ENCODE measurements around the gene TAF11L14. TPM values are rescaled to one million over a fixed set of nuclear protein-coding genes. Genes with fewer than 3 reads are reported as not detected.
"Not testable (repeated sequence)": the region's sequence is repeated elsewhere in the genome, so short reads cannot be mapped to it uniquely, and the experiment has no call there.

TAF11L14 gene
- total and polyA plus RNA-seq, 9 of the 15 experiments (the other 6 are each of a cell fraction or from before 2014, with no cell fraction given): not detected

- ChIA-PET CTCF (ENCODE audit: low intra/inter-chr PET ratio) (no interaction called here), POLR2A (no interaction called here)
- Histone ChIP-seq H3K9me3 (replicated peaks; ENCODE audit: control insufficient read depth, insufficient read depth, low read depth, low read length) (no peaks in the 10 kb centered on the region), H3K36me3 (ENCODE audit: control insufficient read depth, insufficient read depth, low read length) (no peaks in the 10 kb centered on the region), H3K4me2 (ENCODE audit: insufficient read depth, low read length) (no peak overlapping the region), H3K4me1 (replicated peaks in 1 of 2; ENCODE audit: control insufficient read depth in 2 of 2, insufficient read depth in 2 of 2, low read length in 2 of 2) (peaks cover 0 to 2% of the 10 kb centered on the region in 2 experiments; a peak in 1 of 5 replicates), H3K9ac (ENCODE audit: insufficient read depth in 1 of 2, low read depth in 2 of 2, low read length in 2 of 2) (0 out of 4 replicates have a peak overlapping the region, but pooled peaks of 1 of the 2 experiments have one; percentile 17), H4K20me1 (replicated peaks; ENCODE audit: control insufficient read depth, insufficient read depth, low read length) (no peaks in the 10 kb centered on the region), H2AFZ (ENCODE audit: low read depth, low read length) (no peak overlapping the region), H3K27ac (ENCODE audit: extremely low read depth, low read depth, low read length) (no peak overlapping the region), H3K79me2 (ENCODE audit: control insufficient read depth, insufficient read depth, low read length) (no peaks in the 10 kb centered on the region), H3K9me1 (ENCODE audit: control insufficient read depth, insufficient read depth, low read length) (no peaks in the 10 kb centered on the region), H3K4me3 (no peak overlapping the region), H3K27me3 (ENCODE audit: control insufficient read depth in 2 of 2, insufficient read depth in 2 of 2, low read length in 2 of 2) (no peaks in the 10 kb centered on the region)
- BruUV-seq (replicated peaks): no TSS peak
- FAIRE-seq (no peak), DNase-seq (ENCODE audit: extremely low read depth in 1 of 4, low spot score in 3 of 4) (no peak), ATAC-seq (no peak)
- intact Hi-C loops (cut with micrococcal nuclease): no loop called here
- in situ Hi-C loops (cut with MboI): no loop called here
- whole genome bisulfite sequencing (ENCODE audit: insufficient coverage, low coverage, missing lambda C conversion rate): 0% methylated on average over 11 of the region's 11 CpGs
- TF ChIP-seq HMBOX1 (IDR thresholded peaks at IDR 0.05) (no peak), FOXP4 (CRISPR knock-in tag; IDR thresholded peaks at IDR 0.05; ENCODE audit: borderline replicate concordance) (no peak), BRD4 (IDR thresholded peaks at IDR 0.05) (no peak), ZNF398 (CRISPR knock-in tag; IDR thresholded peaks at IDR 0.05) (no peak)
These were observed 8.6 kb upstream of the TAF11L14 start for GRCh38 chr5:17625686-17626085.

GRCh38 chr5:17631788-17632187 is 2.5 kb upstream of the TAF11L14 start, which contains the start of gene TAF11L13:
Gene TAF11L13 (plus strand): TSS chr5:17632088.
- BruUV-seq (replicated peaks); H2AFZ ChIP-seq (ENCODE audit: low read depth, low read length); FAIRE-seq; H4K20me1 ChIP-seq (replicated peaks; ENCODE audit: control insufficient read depth, insufficient read depth, low read length); H3K9me3 ChIP-seq (replicated peaks; ENCODE audit: control insufficient read depth, insufficient read depth, low read depth, low read length); H3K9me1 ChIP-seq (ENCODE audit: control insufficient read depth, insufficient read depth, low read length); H3K4me3 ChIP-seq; DNase-seq (ENCODE audit: extremely low read depth in 1 of 4, low spot score in 3 of 4); H3K4me1 ChIP-seq (replicated peaks in 1 of 2; ENCODE audit: control insufficient read depth in 2 of 2, insufficient read depth in 2 of 2, low read length in 2 of 2); H3K79me2 ChIP-seq (ENCODE audit: control insufficient read depth, insufficient read depth, low read length); H3K4me2 ChIP-seq (ENCODE audit: insufficient read depth, low read length); H3K27ac ChIP-seq (ENCODE audit: extremely low read depth, low read depth, low read length); CTCF ChIA-PET (ENCODE audit: low intra/inter-chr PET ratio); intact Hi-C loops (cut with micrococcal nuclease); in situ Hi-C loops (cut with MboI); POLR2A ChIA-PET; H3K27me3 ChIP-seq (ENCODE audit: control insufficient read depth in 2 of 2, insufficient read depth in 2 of 2, low read length in 2 of 2); H3K36me3 ChIP-seq (ENCODE audit: control insufficient read depth, insufficient read depth, low read length); ATAC-seq; H3K9ac ChIP-seq (ENCODE audit: insufficient read depth in 1 of 2, low read depth in 2 of 2, low read length in 2 of 2): not testable (repeated sequence)
- WGBS (ENCODE audit: insufficient coverage, low coverage, missing lambda C conversion rate): 0% methylated on average over 5 of the region's 12 CpGs

Measured in K562 (cell line).